Measurements from ENCODE around the gene EPHB3.

The EPHB3 gene

DNA sequence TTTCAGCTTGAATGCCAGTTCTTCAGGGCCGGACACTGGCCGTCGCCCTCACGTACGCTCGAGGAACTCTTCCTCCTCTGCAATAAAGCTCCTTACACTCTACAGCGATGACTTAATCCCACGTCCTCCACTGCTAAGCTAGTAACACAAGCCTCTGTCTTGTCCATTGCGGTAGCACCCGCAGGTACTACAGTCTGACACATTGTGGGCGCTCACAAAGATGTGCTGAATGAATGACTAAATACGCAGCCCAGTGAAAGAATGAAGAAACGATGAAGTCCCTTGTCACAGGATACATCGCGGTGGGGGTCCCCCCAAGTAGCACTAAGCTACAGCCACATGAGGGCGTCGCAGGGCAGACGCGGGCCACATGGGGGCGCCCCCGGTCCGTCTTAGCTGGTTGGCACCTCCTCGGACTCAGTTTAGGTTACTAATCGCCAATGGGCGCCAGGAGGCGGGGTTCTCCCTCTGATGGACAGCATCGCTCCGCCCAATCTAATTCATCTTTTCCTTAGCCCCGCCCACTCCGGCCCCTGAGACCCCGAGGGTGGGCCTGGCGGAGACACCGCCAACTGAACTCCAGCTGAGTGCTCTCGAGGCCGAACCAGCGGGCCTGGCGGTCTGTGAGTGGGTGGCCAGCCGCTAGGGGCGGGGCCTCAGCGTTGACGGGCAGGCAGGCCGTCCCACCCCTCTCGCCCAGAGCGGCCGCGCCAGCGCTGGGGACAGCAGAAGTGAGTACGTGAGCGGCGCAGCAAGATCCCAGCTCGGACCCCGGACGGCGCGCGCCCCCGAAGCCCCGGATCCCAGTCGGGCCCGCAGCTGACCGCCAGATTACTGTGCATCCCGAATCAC lies at the start of gene EPHB3:
Gene EPHB3, plus strand, starts transcription at position 725 of the 852 bp plus-strand sequence. CDS start 451 bp downstream, outside the sequence.
- peak; percentile 99 for DNase-seq (ENCODE audit: low spot score)
- peak; percentile 97 for TF ChIP-seq CTCF (conservative IDR thresholded peaks at IDR 0.05; ENCODE audit: low read depth)
- ChIA-PET CTCF (interaction anchor here (0.5 to 2.0 kb wide), 40 partner anchors 10 to 693 kb away, joined by 3 to 24 read pairs (median 5); partner anchors contain the start of gene MAGEF1), POLR2A (ENCODE audit: low non-redundant PET) (interaction anchor here (0.5 to 1.9 kb wide), 7 partner anchors 151 to 251 kb away, joined by 3 to 8 read pairs (median 3); partner anchors contain the start of gene VPS8)
- peak within 1 kb of the TSS; percentile 97 for H3K27ac ChIP-seq

- ChIA-PET POLR2A (ENCODE audit: low non-redundant PET) (no interaction called here), CTCF (interaction anchor here (0.7 to 3.5 kb wide), 4 partner anchors 13 to 95 kb away, joined by 4 to 25 read pairs (median 18); no protein-coding TSS in a partner anchor)
- no peak for DNase-seq (ENCODE audit: low spot score)
- H3K27ac ChIP-seq: no peak overlapping the region
- no peak for TF ChIP-seq CTCF (conservative IDR thresholded peaks at IDR 0.05; ENCODE audit: low read depth)
Observed at GRCh38 chr3:184512621-184513020, 49.0 kb upstream of the EPHB3 start.

DNA sequence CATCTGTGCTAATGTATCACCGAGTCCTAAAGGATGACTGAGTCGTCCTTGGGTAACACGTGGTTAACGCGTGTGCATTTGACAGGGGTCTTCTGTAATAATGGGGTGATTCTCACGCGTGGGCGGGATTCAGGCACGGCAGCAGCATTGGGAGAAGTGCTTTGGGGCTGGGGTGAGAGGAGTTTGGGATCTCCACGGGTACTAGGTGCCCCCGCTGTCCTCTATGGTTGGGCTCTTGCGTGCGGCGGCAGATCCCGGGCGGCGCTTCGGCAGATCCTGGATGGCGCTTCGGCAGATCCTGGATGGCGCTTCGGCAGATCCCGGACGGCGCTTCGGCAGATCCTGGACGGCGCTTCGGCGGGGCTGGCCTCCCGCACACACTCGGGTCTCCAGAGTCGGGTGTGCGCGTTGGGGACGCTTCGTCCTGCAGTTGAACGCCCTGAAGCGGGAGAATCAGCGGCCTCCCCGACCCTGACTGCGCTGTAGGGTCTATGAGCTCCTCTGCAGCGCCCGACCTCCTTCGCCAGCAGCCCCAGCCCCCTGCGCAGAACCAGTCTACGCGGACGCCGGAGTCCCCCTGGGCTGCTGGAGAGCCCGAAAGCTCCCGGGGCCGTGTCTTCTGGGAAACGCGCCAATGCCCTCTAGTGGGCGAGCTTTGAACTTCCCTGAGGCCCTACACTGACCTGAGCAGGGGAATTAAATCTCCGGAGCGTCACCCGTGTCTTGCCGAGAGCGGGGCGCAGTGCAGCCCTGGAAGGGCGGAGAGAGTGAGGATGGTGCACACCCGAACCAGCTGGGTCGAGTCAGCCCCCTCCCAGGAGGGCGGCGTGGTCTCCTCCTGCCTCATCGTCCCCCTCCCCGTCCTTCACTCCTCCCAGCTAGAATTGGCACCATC lies 48.1 kb upstream of the EPHB3 start:
- POLR2A ChIA-PET (ENCODE audit: low non-redundant PET): no interaction called here
- H3K27ac ChIP-seq: no peak overlapping the region
- peak; percentile 89 for TF ChIP-seq CTCF (conservative IDR thresholded peaks at IDR 0.05; ENCODE audit: low read depth)
- CTCF ChIA-PET: interaction anchor here (0.6 to 3.5 kb wide), 38 partner anchors 8 to 577 kb away, joined by 3 to 25 read pairs (median 4); partner anchors contain the start of genes CHRD, EPHB3, FAM131A and THPO
- peak; percentile 91 for DNase-seq (ENCODE audit: low spot score)

GRCh38 chr3:184514171-184514490 lies 47.5 kb upstream of the EPHB3 start:
- CTCF ChIA-PET: interaction anchor here (0.6 to 3.5 kb wide), 25 partner anchors 9 to 245 kb away, joined by 3 to 25 read pairs (median 6); partner anchors contain the start of genes CHRD, EPHB3, FAM131A and THPO
- DNase-seq (ENCODE audit: low spot score): no peak
- no peak for TF ChIP-seq CTCF (conservative IDR thresholded peaks at IDR 0.05; ENCODE audit: low read depth)

GRCh38 chr3:184523825-184524615 lies 37.6 kb upstream of the EPHB3 start:
- no peak for TF ChIP-seq CTCF (conservative IDR thresholded peaks at IDR 0.05; ENCODE audit: low read depth)
- peak; percentile 67 for DNase-seq (ENCODE audit: low spot score)
- ChIA-PET POLR2A (ENCODE audit: low non-redundant PET) (no interaction called here), CTCF (interaction anchor here (1.0 kb wide), 1 partner anchor 106 kb away, joined by 3 read pairs; no protein-coding TSS in a partner anchor)
- no peak overlapping the region for H3K27ac ChIP-seq

More at GRCh38 chr3:184514171-184514490, 47.5 kb upstream of the EPHB3 start:
- H3K27ac ChIP-seq: no peak overlapping the region
- POLR2A ChIA-PET (ENCODE audit: low non-redundant PET): no interaction called here

All from RWPE1 (cell line).